H7 (cell line): Measurements from ENCODE around the gene DMD. TPM values are rescaled to one million over a fixed set of nuclear protein-coding genes. Genes with fewer than 3 reads are reported as not detected.
"Not testable (repeated sequence)": the region's sequence is repeated elsewhere in the genome, so short reads cannot be mapped to it uniquely, and the experiment has no call there.

Experiments used
- DNase-seq: peaks from one replicate; pipeline ENCODE4 v3.0.0; 2012
- H3K27me3 ChIP-seq: 2 replicates; pipeline ENCODE4 v1.6.0; 2011; ENCODE audit warnings: mild to moderate bottlenecking, low read length; ENCODE audit not compliant: control insufficient read depth, insufficient read depth
- H3K36me3 ChIP-seq: replicated peaks from 2 replicates; pipeline ENCODE4 v1.5.1; 2011; ENCODE audit warnings: low read length; ENCODE audit not compliant: control insufficient read depth, insufficient read depth
- H3K4me3 ChIP-seq: 2 replicates; pipeline ENCODE4 v1.5.1; 2011; ENCODE audit warnings: low read depth, mild to moderate bottlenecking, control low read depth, low read length, moderate library complexity; ENCODE audit not compliant: insufficient read depth
- total RNA-seq: library from RNA; depleted of rRNA; stranded (reverse); fragments of >200 nt; shearing (Covaris generic); gene quantifications from 2 replicates; pipeline ENCODE4 v1.2.3, GENCODE V29; 2014

Gene DMD
- total RNA-seq, 1 experiment from 2014 or later = 17.1 TPM

DNA sequence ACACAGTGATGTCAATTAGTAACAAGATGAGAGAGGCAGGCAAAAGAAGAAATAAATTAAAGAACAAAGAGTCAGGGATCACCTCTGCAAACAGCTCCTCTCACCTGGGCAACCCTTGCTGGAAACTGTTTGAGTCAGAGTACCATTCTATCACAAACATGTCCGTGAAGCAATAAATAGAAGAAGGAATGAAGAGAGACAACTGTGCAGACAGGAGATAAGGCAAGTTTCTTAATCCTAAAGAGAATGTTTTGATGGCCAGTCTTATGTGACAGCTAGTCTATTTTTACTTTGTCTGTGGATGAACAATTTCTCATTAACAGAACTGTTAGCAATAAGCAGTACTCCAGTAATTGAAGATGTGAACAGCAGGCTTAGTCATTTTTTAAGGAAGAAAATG is 422.4 kb downstream of the DMD start:
- Histone ChIP-seq H3K4me3 (no peak overlapping the region), H3K36me3 (no peaks in the 10 kb centered on the region), H3K27me3 (no peaks in the 10 kb centered on the region)
- no peak for DNase-seq

DNA sequence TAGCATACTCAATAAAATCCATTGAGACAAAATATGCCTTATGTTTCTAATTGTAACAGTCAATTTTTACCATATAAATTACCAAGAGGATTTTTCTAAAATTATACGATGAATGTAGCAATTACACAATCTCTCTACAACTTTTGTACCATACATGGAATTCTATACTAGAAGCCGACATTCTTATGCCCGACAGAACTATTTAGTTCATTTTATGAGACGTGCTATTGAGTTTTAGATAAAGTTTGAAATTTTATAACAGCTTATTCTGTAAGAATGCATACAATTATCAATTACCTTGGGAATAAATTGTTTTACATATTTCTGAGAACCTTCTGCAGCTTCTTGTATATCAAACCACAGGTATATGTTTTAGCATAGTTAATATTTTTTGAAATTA is 431.2 kb downstream of the DMD start:
- Histone ChIP-seq H3K27me3 (no peaks in the 10 kb centered on the region), H3K4me3 (no peak overlapping the region), H3K36me3 (no peaks in the 10 kb centered on the region)
- DNase-seq = no peak

GRCh38 chrX:32778965-32779364 is 432.4 kb downstream of the DMD start:
- Histone ChIP-seq H3K4me3 (no peak overlapping the region), H3K36me3 (no peaks in the 10 kb centered on the region), H3K27me3 (no peaks in the 10 kb centered on the region)
- DNase-seq = no peak

GRCh38 chrX:32774966-32775365 is 436.4 kb downstream of the DMD start:
- Histone ChIP-seq H3K36me3 (no peaks in the 10 kb centered on the region), H3K4me3 (no peak overlapping the region), H3K27me3 (no peaks in the 10 kb centered on the region)
- no peak for DNase-seq

GRCh38 chrX:32749070-32749469 is 462.3 kb downstream of the DMD start:
- no peaks in the 10 kb centered on the region for H3K36me3 ChIP-seq
- DNase-seq = no peak
- H3K27me3 ChIP-seq = no peaks in the 10 kb centered on the region

DNA sequence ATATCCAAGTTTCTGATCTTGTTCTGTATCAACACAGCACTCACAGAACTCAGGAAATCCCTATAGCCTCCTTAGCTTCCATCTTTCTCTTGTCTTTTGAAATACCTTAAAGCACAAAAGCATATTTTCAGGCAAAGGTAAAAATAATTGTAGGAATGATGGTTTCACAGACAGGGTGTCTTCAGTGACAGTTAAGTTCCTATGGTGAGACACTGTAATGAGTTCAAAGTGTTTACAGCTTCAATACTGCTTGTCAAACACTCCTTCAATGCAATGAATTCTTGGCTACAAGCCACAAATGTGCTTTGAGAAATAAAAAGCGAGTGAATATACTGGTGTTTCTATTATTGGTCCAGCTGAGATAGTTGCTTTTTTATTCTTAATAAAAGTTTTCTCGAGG is 466.0 kb downstream of the DMD start:
- no peaks in the 10 kb centered on the region for H3K36me3 ChIP-seq
- DNase-seq = no peak

More at GRCh38 chrX:32749070-32749469, 462.3 kb downstream of the DMD start:
- no peak overlapping the region for H3K4me3 ChIP-seq

GRCh38 chrX:32744921-32745320 is 466.4 kb downstream of the DMD start:
- Histone ChIP-seq H3K4me3 (no peak overlapping the region), H3K27me3 (no peaks in the 10 kb centered on the region), H3K36me3 (no peaks in the 10 kb centered on the region)
- no peak for DNase-seq

More for the DNA sequence above, 466.0 kb downstream of the DMD start:
- H3K4me3 ChIP-seq = no peak overlapping the region
- no peaks in the 10 kb centered on the region for H3K27me3 ChIP-seq

- Histone ChIP-seq H3K36me3 (no peaks in the 10 kb centered on the region), H3K4me3 (no peak overlapping the region), H3K27me3 (no peaks in the 10 kb centered on the region)
- no peak for DNase-seq
Measured at GRCh38 chrX:32741910-32742309, 469.4 kb downstream of the DMD start.

- DNase-seq = no peak
- no peaks in the 10 kb centered on the region for H3K36me3 ChIP-seq
- no peaks in the 10 kb centered on the region for H3K27me3 ChIP-seq
- no peak overlapping the region for H3K4me3 ChIP-seq
Measured at GRCh38 chrX:32708542-32708941, 502.8 kb downstream of the DMD start.

DNA sequence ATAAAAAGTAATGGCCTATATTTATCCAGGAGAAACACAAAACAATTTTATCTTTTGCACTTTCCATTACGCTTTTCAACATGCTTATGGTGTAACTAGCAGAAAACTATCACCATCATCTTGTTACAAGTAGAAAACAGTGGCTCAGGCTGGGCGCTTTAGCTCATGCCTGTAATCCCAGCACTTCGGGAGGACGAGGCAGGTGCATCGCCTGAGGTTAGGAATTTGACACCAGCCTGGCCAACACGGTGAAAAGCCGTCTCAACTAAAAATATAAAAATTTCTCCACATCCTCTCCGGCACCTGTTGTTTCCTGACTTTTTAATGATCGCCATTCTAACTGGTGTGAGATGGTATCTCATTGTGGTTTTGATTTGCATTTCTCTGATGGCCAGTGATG is 506.0 kb downstream of the DMD start:
- H3K36me3 ChIP-seq, H3K4me3 ChIP-seq, DNase-seq, H3K27me3 ChIP-seq: not testable (repeated sequence)

DNA sequence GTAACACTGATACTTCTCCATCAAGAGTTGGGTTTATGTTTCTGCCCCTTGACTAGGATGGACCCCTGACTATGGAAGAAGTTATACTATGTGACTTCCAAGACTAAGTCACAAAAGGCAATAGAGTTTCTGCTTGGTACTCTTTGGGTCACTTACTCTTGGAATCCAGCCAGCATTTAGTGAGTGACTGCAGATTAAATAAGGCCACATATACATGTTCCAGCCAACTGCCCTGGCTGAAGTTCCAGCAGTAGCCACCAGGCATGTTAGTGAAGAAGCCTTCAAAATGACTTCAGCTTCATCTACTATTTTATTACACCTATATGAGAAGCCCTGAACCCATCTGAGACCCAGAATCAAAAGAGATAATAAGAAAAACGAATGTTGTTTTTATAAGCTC is 524.0 kb downstream of the DMD start:
- no peak for DNase-seq
- Histone ChIP-seq H3K36me3 (no peaks in the 10 kb centered on the region), H3K4me3 (no peak overlapping the region), H3K27me3 (no peaks in the 10 kb centered on the region)

DNA sequence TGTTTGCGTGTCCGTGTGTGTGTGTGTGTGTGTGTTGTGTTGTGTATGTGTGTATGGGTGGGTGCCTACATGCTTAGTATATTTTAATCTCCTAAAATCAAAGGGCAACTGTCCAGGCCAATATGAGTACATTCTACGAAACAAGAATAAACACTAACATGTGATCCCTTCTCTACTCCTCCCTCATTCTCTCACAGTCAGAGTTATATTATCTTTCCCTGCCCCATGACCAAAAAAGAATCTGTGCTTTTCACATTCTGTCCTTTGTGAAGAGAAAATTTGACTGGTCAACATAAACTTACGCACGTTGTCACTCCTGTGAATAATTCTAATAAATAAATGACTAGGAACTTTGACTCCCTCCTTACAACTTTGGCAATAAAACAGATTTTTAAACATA is 532.9 kb downstream of the DMD start:
- DNase-seq = no peak
- Histone ChIP-seq H3K36me3 (no peaks in the 10 kb centered on the region), H3K4me3 (no peak overlapping the region), H3K27me3 (no peaks in the 10 kb centered on the region)

DNA sequence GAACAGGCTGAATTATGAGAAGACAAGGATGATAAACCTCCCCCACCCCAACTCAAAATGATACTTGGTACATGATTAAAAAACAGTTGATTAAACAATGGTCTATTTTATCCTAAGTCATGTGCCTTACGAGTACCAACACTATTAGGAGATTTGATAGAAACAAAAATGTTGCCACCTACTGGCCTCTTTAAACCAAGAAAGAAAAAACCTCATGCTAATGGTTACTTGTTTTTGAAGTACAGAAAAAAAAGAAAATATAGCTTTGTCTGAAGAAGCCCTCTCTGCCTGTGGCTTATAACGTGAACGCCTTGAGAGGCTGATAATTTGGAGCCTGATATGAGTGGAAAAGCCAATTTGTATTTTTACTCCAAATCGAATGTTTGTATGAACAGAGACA is 538.2 kb downstream of the DMD start:
- H3K27me3 ChIP-seq = no peaks in the 10 kb centered on the region
- no peaks in the 10 kb centered on the region for H3K36me3 ChIP-seq
- DNase-seq = peak; percentile 4
- H3K4me3 ChIP-seq = no peak overlapping the region

- H3K4me3 ChIP-seq = no peak overlapping the region
- DNase-seq = no peak
- no peaks in the 10 kb centered on the region for H3K27me3 ChIP-seq
- no peaks in the 10 kb centered on the region for H3K36me3 ChIP-seq
Measured at GRCh38 chrX:32662516-32662915, 548.8 kb downstream of the DMD start.

DNA sequence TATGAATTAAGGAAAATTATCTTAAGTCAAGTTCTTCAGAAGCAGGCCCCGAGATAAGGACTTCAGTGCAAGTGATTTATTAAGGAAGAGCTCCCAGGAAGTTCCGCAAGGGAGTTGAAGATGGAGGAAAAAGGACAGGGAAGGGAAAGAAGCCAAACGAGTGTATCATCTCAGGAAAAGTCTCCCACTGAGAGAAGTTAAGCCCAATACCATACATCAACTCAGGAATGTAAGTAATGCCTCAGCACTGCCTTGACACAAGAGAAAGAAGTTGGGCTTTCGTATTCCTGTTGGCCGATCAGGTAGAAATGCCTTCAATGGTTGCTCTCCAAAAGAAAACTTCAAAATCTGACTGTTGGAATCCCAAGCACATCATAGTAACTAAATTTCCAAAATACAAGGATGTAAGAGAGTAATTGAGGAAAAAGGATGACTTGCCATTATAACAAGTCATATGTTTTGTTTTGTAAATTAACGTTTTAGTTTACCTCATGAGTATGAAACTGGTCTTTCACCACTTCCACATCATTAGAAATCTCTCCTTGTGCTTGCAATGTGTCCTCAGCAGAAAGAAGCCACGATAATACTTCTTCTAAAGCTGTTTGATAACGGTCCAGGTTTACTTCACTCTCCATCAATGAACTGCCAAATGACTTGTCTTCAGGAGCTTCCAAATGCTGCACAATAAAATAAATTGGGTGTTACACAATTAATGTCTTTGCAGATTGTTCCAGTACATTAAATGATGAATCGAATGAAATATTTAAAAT is 566.7 kb downstream of the DMD start:
- peak; percentile 22 for DNase-seq
- Histone ChIP-seq H3K27me3 (no peaks in the 10 kb centered on the region), H3K36me3 (no peaks in the 10 kb centered on the region), H3K4me3 (no peak overlapping the region)

DNA sequence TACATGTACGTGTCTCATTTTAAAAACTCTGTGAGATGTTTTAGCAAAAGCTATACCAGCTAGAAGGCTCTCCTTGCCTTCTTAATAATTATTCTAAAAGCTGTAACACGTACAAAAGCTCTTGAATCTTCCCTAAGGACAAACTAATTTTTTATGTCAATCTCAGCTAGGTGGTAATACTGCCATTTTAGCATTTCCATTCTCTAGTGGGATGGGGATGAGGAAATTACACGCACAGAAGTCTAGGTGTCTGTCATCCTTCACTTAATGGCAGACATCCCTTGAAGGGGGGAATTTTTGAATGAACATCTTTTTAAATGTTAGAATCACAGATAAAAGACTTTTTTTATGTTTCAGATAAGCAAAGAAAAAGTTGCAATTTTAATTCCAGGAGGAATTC is 569.1 kb downstream of the DMD start:
- no peak overlapping the region for H3K4me3 ChIP-seq

More for the DNA sequence above, 569.1 kb downstream of the DMD start:
- Histone ChIP-seq H3K27me3 (no peaks in the 10 kb centered on the region), H3K36me3 (no peaks in the 10 kb centered on the region)
- DNase-seq = no peak
